K562 (cell line): ENCODE data around the gene CYFIP2. TPM values are rescaled to one million over a fixed set of nuclear protein-coding genes. Genes with fewer than 3 reads are reported as not detected.

Experiments used
- CTBP1 ChIP-seq: fragments of 450-650 bp; IDR thresholded peaks from 2 replicates; pipeline ENCODE4 v1.6.1; 2016; ENCODE audit warnings: borderline replicate concordance
- CXXC5 ChIP-seq: fragments of 250-450 bp; sonication (Bioruptor Pico); IDR thresholded peaks from 2 replicates; pipeline ENCODE4 v1.8.0; 2022; ENCODE audit warnings: inconsistent platforms, mild to moderate bottlenecking, moderate library complexity
- EP300 ChIP-seq: IDR thresholded peaks from 2 replicates; pipeline ENCODE4 v1.6.1; 2012; ENCODE audit warnings: low read length, improper control_type of control experiment
- EWSR1 ChIP-seq: fragments of 450-650 bp; IDR thresholded peaks from 2 replicates; pipeline ENCODE4 v1.6.1; 2018; ENCODE audit warnings: borderline replicate concordance, mild to moderate bottlenecking, low read depth, moderate library complexity; ENCODE audit not compliant: partially characterized antibody
- ILK ChIP-seq: fragments of 450-650 bp; IDR thresholded peaks from 2 replicates; pipeline ENCODE4 v1.6.1; 2016; ENCODE audit warnings: missing genetic modification characterization, low read depth, mild to moderate bottlenecking, missing compliant biosample characterization, moderate library complexity, borderline replicate concordance
- KAT8 ChIP-seq: fragments of 450-650 bp; IDR thresholded peaks from 2 replicates; pipeline ENCODE4 v1.6.1; 2016; ENCODE audit warnings: low read depth, mild to moderate bottlenecking
- L3MBTL2 ChIP-seq: fragments of 450-650 bp; IDR thresholded peaks from 2 replicates; pipeline ENCODE4 v1.6.1; 2016; ENCODE audit warnings: mild to moderate bottlenecking, moderate library complexity
- MAZ ChIP-seq, 2 experiments: fragments of 450-650 bp in 1 of 2; sonication (generic) in 1 of 2; formaldehyde crosslinking; IDR thresholded peaks in 1 of 2; conservative IDR thresholded peaks in 1 of 2; 2 replicates each; pipeline versions ENCODE4 v1.4.0 to v1.5.0; 2020; ENCODE audit warnings: mild to moderate bottlenecking in 1 of 2, missing genetic modification reagents in 1 of 2
- MYC ChIP-seq, 2 experiments: fragments of 250-450 bp in 1 of 2; sonication (Bioruptor Pico) in 1 of 2; IDR thresholded peaks; 2 replicates each; pipeline versions ENCODE4 v1.5.1 to v1.6.1; 2012 to 2021; ENCODE audit warnings: low read depth in 2 of 2, borderline replicate concordance in 1 of 2, improper control_type of control experiment in 1 of 2, low read length in 1 of 2, mild to moderate bottlenecking in 1 of 2, moderate library complexity in 1 of 2
- POLR2G ChIP-seq: fragments of 200-400 bp; formaldehyde crosslinking; IDR thresholded peaks from 2 replicates; pipeline ENCODE4 v1.6.1; 2017; ENCODE audit warnings: low read depth, mild to moderate bottlenecking, antibody characterized with exemption, low read length, moderate library complexity
- RFX7 ChIP-seq: fragments of 250-450 bp; sonication (Bioruptor Pico); IDR thresholded peaks from 2 replicates; pipeline ENCODE4 v1.5.1; 2021; ENCODE audit warnings: mild to moderate bottlenecking
- SMARCA4 ChIP-seq: fragments of 450-650 bp; IDR thresholded peaks from 2 replicates; pipeline ENCODE4 v1.6.1; 2016
- ZNF239 ChIP-seq: fragments of 250-450 bp; sonication (Bioruptor Pico); IDR thresholded peaks from 2 replicates; pipeline ENCODE4 v1.4.0; 2020; ENCODE audit warnings: mild to moderate bottlenecking
- polyA plus RNA-seq, 8 experiments: library from polyadenylated mRNA; depleted of rRNA in 4 of 8; stranded (reverse) in 5 of 8; unstranded in 3 of 8; fragments of >200 nt; fragmentation: Nextera tagmentation in 2 of 8; fragmentation: Illumina TruSeq in 1 of 8; extraction: Ambion mirVana in 2 of 8; extraction: Trizol in 1 of 8; gene quantifications; 2 replicates each; pipeline versions ENCODE4 v1.2.1 to v1.2.3, GENCODE V29; 2011 to 2014; ENCODE audit warnings: inconsistent platforms in 1 of 8, missing spikeins in 1 of 8
- total RNA-seq, 7 experiments: library from RNA; depleted of rRNA in 6 of 7; stranded (reverse); fragments of >200 nt in 6 of 7; fragmentation: Illumina TruSeq in 2 of 7; extraction: Trizol in 2 of 7; gene quantifications; 2 replicates each; pipeline versions ENCODE4 v1.2.1 to v1.2.3, GENCODE V29; 2011 to 2021; ENCODE audit warnings: low replicate concordance in 1 of 7
- TF ChIP-seq, protein P1 (sequence below): fragments of 200-800 bp; sonication (Bioruptor generic); IDR thresholded peaks from 2 replicates; pipeline ENCODE4 v1.6.1; 2017; ENCODE audit warnings: missing genetic modification characterization, missing compliant biosample characterization
- TF ChIP-seq, protein P2 (sequence below): fragments of 250-450 bp; sonication (Bioruptor Pico); IDR thresholded peaks from 2 replicates; pipeline ENCODE4 v1.4.0; 2020
- TF ChIP-seq, protein P3 (sequence below): fragments of 250-450 bp; sonication (Bioruptor Pico); IDR thresholded peaks from 2 replicates; pipeline ENCODE4 v1.5.0; 2021

Gene CYFIP2
- total and polyA plus RNA-seq, 9 of the 15 experiments (the other 6 are each of a cell fraction or from before 2014, with no cell fraction given) = 0.76 to 2.9 (median 1.4) TPM; not detected in 1

DNA sequence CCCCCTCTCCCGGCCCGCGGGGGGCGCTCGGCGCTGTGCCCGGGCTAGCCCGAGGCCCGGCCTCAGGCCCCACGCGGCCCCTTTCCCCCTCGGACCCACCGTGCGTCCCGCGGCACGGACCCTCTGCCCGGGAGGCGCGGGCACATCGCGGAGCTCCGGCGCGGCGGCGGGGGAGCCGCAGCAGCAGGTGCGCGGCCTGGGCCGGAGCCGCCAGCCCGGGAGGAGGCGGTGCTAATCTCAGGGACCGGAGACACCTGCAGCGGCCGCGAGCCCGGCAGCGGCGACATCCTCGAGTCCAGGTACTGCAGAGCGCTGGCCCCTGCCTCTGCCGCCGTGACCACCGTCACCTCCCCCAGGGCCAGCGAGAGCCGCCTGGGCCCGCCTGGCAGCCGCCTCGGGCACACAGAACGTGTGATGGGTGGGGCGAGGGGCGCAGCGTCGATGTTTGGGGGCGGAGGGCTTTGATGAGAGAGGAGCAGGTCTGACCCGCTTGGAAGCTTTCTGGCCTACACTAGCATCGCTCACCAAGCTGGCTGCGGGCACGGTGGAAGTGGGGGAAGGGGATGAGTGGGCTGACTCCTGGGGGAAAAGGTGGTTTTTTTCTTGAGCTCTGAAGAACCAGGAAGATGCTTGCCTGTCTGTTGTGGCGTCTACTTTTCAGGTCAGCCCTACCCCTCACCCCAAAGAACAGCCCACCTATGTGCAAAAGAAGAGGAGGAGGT lies 524 bp downstream of the CYFIP2 start (continued):
- TF ChIP-seq MAZ (CRISPR knock-in tag; conservative IDR thresholded peaks at IDR 0.05 in 1 of 2, IDR thresholded peaks at IDR 0.05 in 1 of 2) = peak in 1 of 2 experiments; percentile 49; a peak in 2 of 4 replicates
- TF ChIP-seq RFX7 (CRISPR knock-in tag) = no peak
- TF ChIP-seq ZNF239 (CRISPR knock-in tag) = no peak
- TF ChIP-seq, protein P1, sequence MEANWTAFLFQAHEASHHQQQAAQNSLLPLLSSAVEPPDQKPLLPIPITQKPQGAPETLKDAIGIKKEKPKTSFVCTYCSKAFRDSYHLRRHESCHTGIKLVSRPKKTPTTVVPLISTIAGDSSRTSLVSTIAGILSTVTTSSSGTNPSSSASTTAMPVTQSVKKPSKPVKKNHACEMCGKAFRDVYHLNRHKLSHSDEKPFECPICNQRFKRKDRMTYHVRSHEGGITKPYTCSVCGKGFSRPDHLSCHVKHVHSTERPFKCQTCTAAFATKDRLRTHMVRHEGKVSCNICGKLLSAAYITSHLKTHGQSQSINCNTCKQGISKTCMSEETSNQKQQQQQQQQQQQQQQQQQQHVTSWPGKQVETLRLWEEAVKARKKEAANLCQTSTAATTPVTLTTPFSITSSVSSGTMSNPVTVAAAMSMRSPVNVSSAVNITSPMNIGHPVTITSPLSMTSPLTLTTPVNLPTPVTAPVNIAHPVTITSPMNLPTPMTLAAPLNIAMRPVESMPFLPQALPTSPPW (CRISPR knock-in tag) = no peak
- no peak for TF ChIP-seq KAT8
- TF ChIP-seq CTBP1 = peak; percentile 63; the same call in 1 of the 2 replicates
- TF ChIP-seq EP300 = no peak
- TF ChIP-seq, protein P2, sequence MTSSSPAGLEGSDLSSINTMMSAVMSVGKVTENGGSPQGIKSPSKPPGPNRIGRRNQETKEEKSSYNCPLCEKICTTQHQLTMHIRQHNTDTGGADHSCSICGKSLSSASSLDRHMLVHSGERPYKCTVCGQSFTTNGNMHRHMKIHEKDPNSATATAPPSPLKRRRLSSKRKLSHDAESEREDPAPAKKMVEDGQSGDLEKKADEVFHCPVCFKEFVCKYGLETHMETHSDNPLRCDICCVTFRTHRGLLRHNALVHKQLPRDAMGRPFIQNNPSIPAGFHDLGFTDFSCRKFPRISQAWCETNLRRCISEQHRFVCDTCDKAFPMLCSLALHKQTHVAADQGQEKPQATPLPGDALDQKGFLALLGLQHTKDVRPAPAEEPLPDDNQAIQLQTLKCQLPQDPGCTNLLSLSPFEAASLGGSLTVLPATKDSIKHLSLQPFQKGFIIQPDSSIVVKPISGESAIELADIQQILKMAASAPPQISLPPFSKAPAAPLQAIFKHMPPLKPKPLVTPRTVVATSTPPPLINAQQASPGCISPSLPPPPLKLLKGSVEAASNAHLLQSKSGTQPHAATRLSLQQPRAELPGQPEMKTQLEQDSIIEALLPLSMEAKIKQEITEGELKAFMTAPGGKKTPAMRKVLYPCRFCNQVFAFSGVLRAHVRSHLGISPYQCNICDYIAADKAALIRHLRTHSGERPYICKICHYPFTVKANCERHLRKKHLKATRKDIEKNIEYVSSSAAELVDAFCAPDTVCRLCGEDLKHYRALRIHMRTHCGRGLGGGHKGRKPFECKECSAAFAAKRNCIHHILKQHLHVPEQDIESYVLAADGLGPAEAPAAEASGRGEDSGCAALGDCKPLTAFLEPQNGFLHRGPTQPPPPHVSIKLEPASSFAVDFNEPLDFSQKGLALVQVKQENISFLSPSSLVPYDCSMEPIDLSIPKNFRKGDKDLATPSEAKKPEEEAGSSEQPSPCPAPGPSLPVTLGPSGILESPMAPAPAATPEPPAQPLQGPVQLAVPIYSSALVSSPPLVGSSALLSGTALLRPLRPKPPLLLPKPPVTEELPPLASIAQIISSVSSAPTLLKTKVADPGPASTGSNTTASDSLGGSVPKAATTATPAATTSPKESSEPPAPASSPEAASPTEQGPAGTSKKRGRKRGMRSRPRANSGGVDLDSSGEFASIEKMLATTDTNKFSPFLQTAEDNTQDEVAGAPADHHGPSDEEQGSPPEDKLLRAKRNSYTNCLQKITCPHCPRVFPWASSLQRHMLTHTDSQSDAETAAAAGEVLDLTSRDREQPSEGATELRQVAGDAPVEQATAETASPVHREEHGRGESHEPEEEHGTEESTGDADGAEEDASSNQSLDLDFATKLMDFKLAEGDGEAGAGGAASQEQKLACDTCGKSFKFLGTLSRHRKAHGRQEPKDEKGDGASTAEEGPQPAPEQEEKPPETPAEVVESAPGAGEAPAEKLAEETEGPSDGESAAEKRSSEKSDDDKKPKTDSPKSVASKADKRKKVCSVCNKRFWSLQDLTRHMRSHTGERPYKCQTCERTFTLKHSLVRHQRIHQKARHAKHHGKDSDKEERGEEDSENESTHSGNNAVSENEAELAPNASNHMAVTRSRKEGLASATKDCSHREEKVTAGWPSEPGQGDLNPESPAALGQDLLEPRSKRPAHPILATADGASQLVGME (CRISPR knock-in tag) = peak; percentile 57
- TF ChIP-seq, protein P3, sequence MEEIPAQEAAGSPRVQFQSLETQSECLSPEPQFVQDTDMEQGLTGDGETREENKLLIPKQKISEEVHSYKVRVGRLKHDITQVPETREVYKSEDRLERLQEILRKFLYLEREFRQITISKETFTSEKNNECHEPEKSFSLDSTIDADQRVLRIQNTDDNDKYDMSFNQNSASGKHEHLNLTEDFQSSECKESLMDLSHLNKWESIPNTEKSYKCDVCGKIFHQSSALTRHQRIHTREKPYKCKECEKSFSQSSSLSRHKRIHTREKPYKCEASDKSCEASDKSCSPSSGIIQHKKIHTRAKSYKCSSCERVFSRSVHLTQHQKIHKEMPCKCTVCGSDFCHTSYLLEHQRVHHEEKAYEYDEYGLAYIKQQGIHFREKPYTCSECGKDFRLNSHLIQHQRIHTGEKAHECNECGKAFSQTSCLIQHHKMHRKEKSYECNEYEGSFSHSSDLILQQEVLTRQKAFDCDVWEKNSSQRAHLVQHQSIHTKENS (CRISPR knock-in tag) = no peak
- 0 out of 2 replicates have a peak, but pooled peaks have one; percentile 14 for TF ChIP-seq MYC (IDR thresholded peaks at IDR 0.05; ENCODE audit: low read depth, low read length)
- no peak for TF ChIP-seq MYC (CRISPR knock-in tag; IDR thresholded peaks at IDR 0.05; ENCODE audit: borderline replicate concordance, low read depth)
- TF ChIP-seq POLR2G = peak; percentile 3; the same call in 1 of the 2 replicates
- TF ChIP-seq L3MBTL2 = peak; percentile 70
- TF ChIP-seq EWSR1 = no peak
- peak; percentile 31; the same call in 1 of the 2 replicates for TF ChIP-seq CXXC5
- no peak for TF ChIP-seq ILK
- no peak for TF ChIP-seq SMARCA4
- TF ChIP-seq, all 486 proteins: peak for 12
